Measurements from ENCODE around the gene NOSIP. TPM values are rescaled to one million over a fixed set of nuclear protein-coding genes. Genes with fewer than 3 reads are reported as not detected.

Gene NOSIP
- total and polyA plus RNA-seq, 2 of the 4 experiments (the other 2 are of a cell fraction): 118 to 138 TPM

- DNase-seq (no peak), ATAC-seq (ENCODE audit: low read depth) (no peak)
- Histone ChIP-seq H3K9me3 (ENCODE audit: control insufficient read depth, insufficient read depth, low read length) (no peaks in the 10 kb centered on the region), H4K8ac (ENCODE audit: low read depth in 2 of 2, low read length in 2 of 2) (no peak overlapping the region), H3K4me3 (ENCODE audit: insufficient read depth, low read depth, low read length) (no peak overlapping the region), H3K27ac (ENCODE audit: insufficient read depth, low read length) (no peak overlapping the region), H3K4ac (ENCODE audit: low read depth, low read length) (no peak overlapping the region), H2BK5ac (ENCODE audit: low read depth, low read length, poor library complexity, severe bottlenecking) (no peak overlapping the region), H4K91ac (ENCODE audit: insufficient read depth, low read depth, low read length) (no peak overlapping the region), H3K4me2 (ENCODE audit: low read depth, low read length) (no peak overlapping the region), H2AFZ (replicated peaks; ENCODE audit: low read length, poor library complexity) (no peak overlapping the region), H3K27me3 (ENCODE audit: control insufficient read depth, insufficient read depth, low read length) (no peaks in the 10 kb centered on the region), H2BK20ac (ENCODE audit: low read depth, low read length) (no peak overlapping the region), H3K14ac (replicated peaks; ENCODE audit: low read depth, low read length) (no peak overlapping the region), H3K18ac (ENCODE audit: low read depth, low read length) (no peak overlapping the region), H4K20me1 (ENCODE audit: insufficient read depth, low read length) (peaks cover 4% of the 10 kb centered on the region), H2AK9ac (replicated peaks; ENCODE audit: low read depth, low read length, poor library complexity) (no peak overlapping the region), H3K9ac (ENCODE audit: low read depth, low read length) (no peak overlapping the region), H2BK120ac (ENCODE audit: low read depth, low read length) (no peak overlapping the region), H3K23ac (ENCODE audit: low read depth, low read length) (no peak overlapping the region), H2BK15ac (ENCODE audit: low read depth, low read length) (no peak overlapping the region), H3K9me1 (ENCODE audit: insufficient read depth, low read length) (peaks cover 13% of the 10 kb centered on the region; the same call in 1 of the 2 replicates), H3K36me3 (ENCODE audit: control insufficient read depth, insufficient read depth, low read length) (peaks cover 9% of the 10 kb centered on the region), H2AK5ac (ENCODE audit: low read depth, low read length) (no peak overlapping the region), H4K5ac (ENCODE audit: low read depth, low read length) (no peak overlapping the region), H3K56ac (ENCODE audit: extremely low read depth, insufficient read depth, low read length) (no peak overlapping the region), H3K79me1 (ENCODE audit: low read depth in 1 of 2, low read length in 2 of 2) (peaks cover 10 to 41% of the 10 kb centered on the region in 2 experiments), H3K4me1 (ENCODE audit: control insufficient read depth, insufficient read depth, low read length) (peaks cover 8% of the 10 kb centered on the region)
- no TSS peak for BruUV-seq (replicated peaks)
- ChIA-PET CTCF (interaction anchor here (0.8 to 1.3 kb wide), 2 partner anchors 16 to 40 kb away, joined by 3 read pairs; no protein-coding TSS in a partner anchor), POLR2A (ENCODE audit: unreplicated experiment) (interaction anchor here (0.7 kb wide), 1 partner anchor 490 kb away, joined by 15 read pairs; no protein-coding TSS in a partner anchor)
- TF ChIP-seq RCOR1 (IDR thresholded peaks at IDR 0.05; ENCODE audit: insufficient replicate concordance, low read length) (no peak), FOS (IDR thresholded peaks at IDR 0.05; ENCODE audit: low read depth, low read length) (no peak), MAZ (IDR thresholded peaks at IDR 0.05; ENCODE audit: borderline replicate concordance, low read depth, low read length) (no peak), MXI1 (IDR thresholded peaks at IDR 0.05; ENCODE audit: borderline replicate concordance, low read depth, low read length) (no peak), RAD21 (IDR thresholded peaks at IDR 0.05; ENCODE audit: low read length) (no peak)
- TF ChIP-seq, protein P1, sequence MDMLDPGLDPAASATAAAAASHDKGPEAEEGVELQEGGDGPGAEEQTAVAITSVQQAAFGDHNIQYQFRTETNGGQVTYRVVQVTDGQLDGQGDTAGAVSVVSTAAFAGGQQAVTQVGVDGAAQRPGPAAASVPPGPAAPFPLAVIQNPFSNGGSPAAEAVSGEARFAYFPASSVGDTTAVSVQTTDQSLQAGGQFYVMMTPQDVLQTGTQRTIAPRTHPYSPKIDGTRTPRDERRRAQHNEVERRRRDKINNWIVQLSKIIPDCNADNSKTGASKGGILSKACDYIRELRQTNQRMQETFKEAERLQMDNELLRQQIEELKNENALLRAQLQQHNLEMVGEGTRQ (IDR thresholded peaks at IDR 0.05; ENCODE audit: low read depth, low read length): no peak
- in situ Hi-C loops (cut with MboI; ENCODE audit: low sequenced_read_pairs) (no loop called here), dilution Hi-C loops (cut with HindIII; ENCODE audit: low sequenced_read_pairs, unreplicated experiment) (no loop called here), intact Hi-C loops (cut with micrococcal nuclease) (no loop called here)
- 96% methylated on average over 7 of the region's 7 CpGs; no CpG with 5 or more reads in 1 of the 2 experiments for WGBS, 2 experiments (ENCODE audit: extremely low coverage in 2 of 2, insufficient read length in 1 of 2)
Measured at GRCh38 chr19:49530708-49531107, 49.6 kb downstream of the NOSIP start.

Measured in IMR-90 (cell line).